H1 (cell line): ENCODE data around the gene NDUFA7. TPM values are rescaled to one million over a fixed set of nuclear protein-coding genes. Genes with fewer than 3 reads are reported as not detected.

Experiments used
- CTCF ChIA-PET: fragments of 300-600 bp; sonication (Branson Sonifier 250); formaldehyde crosslinking; loops from one replicate; lab custom pipeline; 2021; ENCODE audit not compliant: partially characterized antibody; lab: Charles Lee
- POLR2A ChIA-PET: fragments of 300-600 bp; sonication (Branson Sonifier 250); formaldehyde crosslinking; loops from one replicate; lab custom pipeline; 2021; ENCODE audit warnings: inconsistent platforms; ENCODE audit not compliant: partially characterized antibody; lab: Charles Lee
- DNase-seq, 2 experiments: peaks; one replicate each; pipeline versions ENCODE4 v3.0.0 to v3.0.0-alpha.2; 2010 to 2022; ENCODE audit warnings: low spot score in 2 of 2, low read depth in 1 of 2, mixed read lengths in 1 of 2
- FAIRE-seq: peaks from 2 replicates; lab custom pipeline; 2011; peaks lifted over from hg19 to GRCh38; lab: Jason Lieb, UNC
- H2AFZ ChIP-seq: 2 replicates; pipeline ENCODE4 v1.8.1; 2012; ENCODE audit warnings: low read length, inconsistent platforms
- H2AK5ac ChIP-seq: 2 replicates; pipeline ENCODE4 v1.6.1; 2013; ENCODE audit warnings: low read depth, low read length
- H2BK120ac ChIP-seq: replicated peaks from 2 replicates; pipeline ENCODE3; 2013; ENCODE audit warnings: low read depth, low read length, inconsistent platforms
- H2BK12ac ChIP-seq: 2 replicates; pipeline ENCODE4 v1.6.1; 2013; ENCODE audit warnings: low read depth, low read length
- H2BK15ac ChIP-seq: 2 replicates; pipeline ENCODE4 v1.6.1; 2013; ENCODE audit warnings: low read length
- H2BK20ac ChIP-seq: 2 replicates; pipeline ENCODE4 v1.6.1; 2013; ENCODE audit warnings: low read length
- H2BK5ac ChIP-seq: 2 replicates; pipeline ENCODE4 v1.6.1; 2013; ENCODE audit warnings: low read depth, low read length
- H3K14ac ChIP-seq: 2 replicates; pipeline ENCODE4 v1.6.1; 2013; ENCODE audit warnings: inconsistent platforms; ENCODE audit not compliant: insufficient read length
- H3K18ac ChIP-seq: 2 replicates; pipeline ENCODE4 v1.6.1; 2013; ENCODE audit warnings: low read length; ENCODE audit errors: extremely low read depth
- H3K23ac ChIP-seq: 2 replicates; pipeline ENCODE4 v1.6.1; 2013; ENCODE audit warnings: inconsistent platforms; ENCODE audit not compliant: insufficient read length
- H3K23me2 ChIP-seq: 2 replicates; pipeline ENCODE4 v1.6.1; 2013; ENCODE audit warnings: low read depth, low read length
- H3K27ac ChIP-seq: 2 replicates; pipeline ENCODE4 v1.6.1; 2011; ENCODE audit warnings: low read depth, low read length, inconsistent platforms
- H3K27me3 ChIP-seq, 4 experiments: replicated peaks in 1 of 4; 1 replicate in 1 of 4; 2 replicates in 3 of 4; pipeline versions ENCODE4 v1.6.1 to v1.8.1; 2011 to 2013; ENCODE audit warnings: low read length in 3 of 4, mild to moderate bottlenecking in 3 of 4, inconsistent platforms in 2 of 4, mixed read lengths in 2 of 4, moderate library complexity in 1 of 4; ENCODE audit not compliant: control insufficient read depth in 3 of 4, insufficient read depth in 3 of 4; ENCODE audit errors: extremely low read depth in 1 of 4
- H3K36me3 ChIP-seq, 4 experiments: 2 replicates each; pipeline versions ENCODE4 v1.6.1 to v1.8.1; 2011 to 2013; ENCODE audit warnings: mild to moderate bottlenecking in 4 of 4, low read length in 3 of 4, moderate library complexity in 2 of 4, control low read depth in 1 of 4, inconsistent platforms in 1 of 4; ENCODE audit not compliant: insufficient read depth in 4 of 4, control insufficient read depth in 2 of 4
- H3K4ac ChIP-seq: replicated peaks from 2 replicates; pipeline ENCODE3; 2013; ENCODE audit warnings: low read length, low read depth, mixed read lengths, inconsistent platforms; ENCODE audit not compliant: insufficient read length
- H3K4me1 ChIP-seq, 4 experiments: replicated peaks in 1 of 4; 1 replicate in 1 of 4; 2 replicates in 3 of 4; pipeline versions ENCODE4 v1.6.1 to v1.8.1; 2011 to 2013; ENCODE audit warnings: low read length in 3 of 4, inconsistent platforms in 2 of 4, mixed read lengths in 1 of 4; ENCODE audit not compliant: insufficient read depth in 4 of 4, control insufficient read depth in 3 of 4
- H3K4me2 ChIP-seq, 2 experiments: 2 replicates each; pipeline versions ENCODE4 v1.6.1 to v1.8.1; 2011 to 2013; ENCODE audit warnings: low read depth in 2 of 2, low read length in 2 of 2, control low read depth in 1 of 2, inconsistent platforms in 1 of 2, mild to moderate bottlenecking in 1 of 2; ENCODE audit not compliant: insufficient read depth in 1 of 2
- H3K4me3 ChIP-seq, 4 experiments: fragments of 200-600, 300-600 bp in 1 of 4; sonication (generic), shearing (Covaris generic), sonication (Bioruptor Twin) in 1 of 4; 2 replicates each; pipeline versions ENCODE4 v1.5.1 to v1.8.1; 2011 to 2016; ENCODE audit warnings: low read length in 4 of 4, low read depth in 3 of 4, control low read depth in 2 of 4, inconsistent platforms in 2 of 4, mild to moderate bottlenecking in 2 of 4, mixed read lengths in 1 of 4, moderate library complexity in 1 of 4; ENCODE audit not compliant: insufficient read depth in 2 of 4; ENCODE audit errors: extremely low read depth in 1 of 4
- H3K56ac ChIP-seq: replicated peaks from 2 replicates; pipeline ENCODE3; 2013; ENCODE audit warnings: low read depth, mild to moderate bottlenecking, mixed read lengths, low read length, inconsistent platforms; ENCODE audit not compliant: insufficient read length
- H3K79me1 ChIP-seq: 2 replicates; pipeline ENCODE4 v1.6.1; 2013; ENCODE audit warnings: low read depth, low read length, control low read depth
- H3K79me2 ChIP-seq, 2 experiments: 2 replicates each; pipeline versions ENCODE4 v1.6.1 to v1.8.1; 2012 to 2013; ENCODE audit warnings: low read length in 2 of 2, mild to moderate bottlenecking in 2 of 2, inconsistent platforms in 1 of 2; ENCODE audit not compliant: insufficient read depth in 2 of 2, control insufficient read depth in 1 of 2
- H3K9ac ChIP-seq, 4 experiments: replicated peaks in 1 of 4; 1 replicate in 1 of 4; 2 replicates in 3 of 4; pipeline versions ENCODE4 v1.6.1 to v1.8.1; 2011 to 2013; ENCODE audit warnings: low read depth in 3 of 4, low read length in 3 of 4, control low read depth in 2 of 4, mild to moderate bottlenecking in 2 of 4, moderate library complexity in 2 of 4, inconsistent platforms in 1 of 4; ENCODE audit errors: extremely low read depth in 1 of 4
- H3K9me3 ChIP-seq, 2 experiments: 2 replicates each; pipeline versions ENCODE4 v1.6.1 to v1.8.1; 2012 to 2013; ENCODE audit warnings: mild to moderate bottlenecking in 2 of 2, moderate library complexity in 2 of 2, control low read depth in 1 of 2, inconsistent platforms in 1 of 2, low read depth in 1 of 2, low read length in 1 of 2, mixed read lengths in 1 of 2; ENCODE audit not compliant: insufficient read depth in 2 of 2
- H4K20me1 ChIP-seq, 2 experiments: replicated peaks in 1 of 2; 2 replicates each; pipeline versions ENCODE3 to v1.8.1; 2011 to 2013; ENCODE audit warnings: inconsistent platforms in 2 of 2, low read length in 2 of 2, mild to moderate bottlenecking in 1 of 2; ENCODE audit not compliant: insufficient read depth in 2 of 2, control insufficient read depth in 1 of 2
- H4K5ac ChIP-seq: 2 replicates; pipeline ENCODE4 v1.6.1; 2013; ENCODE audit warnings: low read length, low read depth, mixed read lengths, inconsistent platforms; ENCODE audit not compliant: insufficient read length
- H4K8ac ChIP-seq: 2 replicates; pipeline ENCODE4 v1.8.0; 2013; ENCODE audit warnings: mild to moderate bottlenecking, moderate library complexity, low read length, inconsistent platforms; ENCODE audit not compliant: insufficient read depth; ENCODE audit errors: extremely low read depth
- H4K91ac ChIP-seq: replicated peaks from 2 replicates; pipeline ENCODE3; 2013; ENCODE audit warnings: low read length, mixed read lengths, inconsistent platforms; ENCODE audit not compliant: insufficient read length
- CBX5 ChIP-seq: fragments of 300-800, 300-1000 bp; sonication (generic); IDR thresholded peaks from 2 replicates; pipeline ENCODE4 v1.7.1; 2016; ENCODE audit warnings: antibody characterized with exemption, low read length, low read depth
- CEBPB ChIP-seq: IDR thresholded peaks from 2 replicates; pipeline ENCODE4 v1.6.1; 2012; ENCODE audit warnings: low read depth, low read length
- CHD2 ChIP-seq: IDR thresholded peaks from 2 replicates; pipeline ENCODE4 v1.6.1; 2012; ENCODE audit warnings: low read length, improper control_type of control experiment
- EGR1 ChIP-seq: IDR thresholded peaks from 2 replicates; pipeline ENCODE4 v1.6.1; 2011; ENCODE audit warnings: low read depth, low read length, borderline replicate concordance
- EP300 ChIP-seq, 2 experiments: IDR thresholded peaks; 1 replicate in 1 of 2; 2 replicates in 1 of 2; pipeline ENCODE4 v1.6.1; 2011 to 2012; ENCODE audit warnings: low read depth in 2 of 2, low read length in 2 of 2, mild to moderate bottlenecking in 2 of 2, borderline replicate concordance in 1 of 2, inconsistent platforms in 1 of 2, moderate library complexity in 1 of 2
- GABPA ChIP-seq: IDR thresholded peaks from 2 replicates; pipeline ENCODE4 v1.6.1; 2011; ENCODE audit warnings: mild to moderate bottlenecking, low read length, moderate library complexity, borderline replicate concordance; ENCODE audit not compliant: insufficient read depth
- HDAC2 ChIP-seq, 2 experiments: fragments of 300-600 bp in 1 of 2; sonication (generic) in 1 of 2; IDR thresholded peaks; 2 replicates each; pipeline ENCODE4 v1.6.1; 2011 to 2012; ENCODE audit warnings: low read depth in 2 of 2, low read length in 2 of 2, mild to moderate bottlenecking in 2 of 2, moderate library complexity in 2 of 2, borderline replicate concordance in 1 of 2, inconsistent platforms in 1 of 2
- POLR2A ChIP-seq, 2 experiments: IDR thresholded peaks; 1 replicate in 1 of 2; 2 replicates in 1 of 2; pipeline ENCODE4 v1.6.1; 2011; ENCODE audit warnings: low read depth in 2 of 2, low read length in 2 of 2, mild to moderate bottlenecking in 2 of 2; ENCODE audit errors: control extremely low read depth in 1 of 2
- SAP30 ChIP-seq: fragments of 300-600 bp; sonication (generic); IDR thresholded peaks from 2 replicates; pipeline ENCODE4 v1.7.1; 2012; ENCODE audit warnings: low read length, moderate library complexity, mild to moderate bottlenecking, inconsistent platforms; ENCODE audit not compliant: insufficient read depth, insufficient replicate concordance
- SIN3A ChIP-seq, 2 experiments: IDR thresholded peaks in 1 of 2; conservative IDR thresholded peaks in 1 of 2; 2 replicates each; pipeline ENCODE4 v1.6.1; 2011 to 2012; ENCODE audit warnings: low read length in 2 of 2, improper control_type of control experiment in 1 of 2, low read depth in 1 of 2, mild to moderate bottlenecking in 1 of 2
- SP1 ChIP-seq: IDR thresholded peaks from 2 replicates; pipeline ENCODE4 v1.6.1; 2011; ENCODE audit warnings: low read depth, low read length
- TBP ChIP-seq: IDR thresholded peaks from 2 replicates; pipeline ENCODE4 v1.6.1; 2011; ENCODE audit warnings: low read depth, low read length, improper control_type of control experiment
- TEAD4 ChIP-seq: IDR thresholded peaks from 2 replicates; pipeline ENCODE4 v1.6.1; 2012; ENCODE audit warnings: low read depth, low read length, inconsistent platforms, mixed read lengths
- ZNF274 ChIP-seq: IDR thresholded peaks from 2 replicates; pipeline ENCODE4 v1.7.0; 2012; ENCODE audit warnings: low read length, borderline replicate concordance; ENCODE audit errors: extremely low read depth
- WGBS, 2 experiments: shearing (Covaris generic) in 1 of 2; methylation state at CpG; one replicate each; pipeline versions ENCODE4 v1.1.6 to v1.1.7; 2013 to 2015; ENCODE audit warnings: low lambda C conversion rate in 2 of 2, mixed read lengths in 2 of 2, inconsistent platforms in 1 of 2, low coverage in 1 of 2, missing lambda C conversion rate in 1 of 2; ENCODE audit not compliant: insufficient replicate concordance in 2 of 2, insufficient coverage in 1 of 2, insufficient read length in 1 of 2; ENCODE audit errors: extremely low coverage in 1 of 2, missing lambda C conversion rate in 1 of 2; 5-methylcytosine and 5-hydroxymethylcytosine counted together
- polyA plus RNA-seq, 7 experiments: library from polyadenylated mRNA; depleted of rRNA in 3 of 7; stranded (reverse) in 5 of 7; unstranded in 2 of 7; fragments of >200 nt in 5 of 7; fragments of 200-250 nt in 2 of 7; gene quantifications; 1 replicate in 5 of 7; 2 replicates in 1 of 7; 4 replicates in 1 of 7; pipeline versions ENCODE4 v1.2.1 to v1.2.3, GENCODE V29; 2011 to 2013; ENCODE audit warnings: missing spikeins in 2 of 7, mixed read lengths in 2 of 7
- total RNA-seq: library from RNA; stranded (reverse); fragmentation: NEBNext Ultra II Directional; extraction: Animal tissue kit (Norgen Biotek cat#: 25700); gene quantifications from 2 replicates; pipeline ENCODE4 v1.2.1, GENCODE V29; 2021

Gene NDUFA7
- total and polyA plus RNA-seq, 2 of the 8 experiments (the other 6 are each of a cell fraction or from before 2014, with no cell fraction given) = 54.4 to 286 TPM

GRCh38 chr19:8325454-8325853, 4.3 kb upstream of the NDUFA7 start:
- no peak overlapping the region for H3K4me3 ChIP-seq
- WGBS, 2 experiments = 86% methylated on average over 3 of the region's 3 CpGs; no CpG with 5 or more reads in 1 of the 2 experiments
- H2AK5ac ChIP-seq = no peak overlapping the region
- peaks cover 15% of the 10 kb centered on the region for H3K23me2 ChIP-seq
- no peak overlapping the region for H4K5ac ChIP-seq
- H3K14ac ChIP-seq = no peak overlapping the region
- no peak overlapping the region for H3K27ac ChIP-seq
- H3K23ac ChIP-seq = no peak overlapping the region
- peaks cover 0 to 8% (median 5%) of the 10 kb centered on the region in 4 experiments; a peak in 5 of 7 replicates for H3K4me1 ChIP-seq
- H4K20me1 ChIP-seq = peaks cover 5 to 15% of the 10 kb centered on the region in 2 experiments
- no peak overlapping the region for H2AFZ ChIP-seq
- H2BK5ac ChIP-seq = no peak overlapping the region
- no peak overlapping the region for H2BK15ac ChIP-seq
- H2BK12ac ChIP-seq = no peak overlapping the region
- no peak overlapping the region for H4K8ac ChIP-seq
- no peak overlapping the region for H2BK120ac ChIP-seq
- FAIRE-seq = no peak
- H3K9me3 ChIP-seq = no peaks in the 10 kb centered on the region
- H3K36me3 ChIP-seq = peaks cover 13 to 20% (median 15%) of the 10 kb centered on the region in 4 experiments
- no peak overlapping the region for H3K4me2 ChIP-seq
- H3K79me2 ChIP-seq = peaks cover 0 to 25% of the 10 kb centered on the region in 2 experiments; a peak in 2 of 4 replicates
- CTCF ChIA-PET = interaction anchor here (0.6 to 1.3 kb wide), 5 partner anchors 9 to 33 kb away, joined by 3 to 5 read pairs (median 3); no protein-coding TSS in a partner anchor
- no peak overlapping the region for H3K4ac ChIP-seq
- no peak overlapping the region for H4K91ac ChIP-seq
- no peaks in the 10 kb centered on the region; a peak in 2 of 7 replicates for H3K27me3 ChIP-seq
- H3K79me1 ChIP-seq = peaks cover 10% of the 10 kb centered on the region; the same call in 1 of the 2 replicates
- H3K9ac ChIP-seq = no peak overlapping the region
- H3K18ac ChIP-seq = no peak overlapping the region
- no peak overlapping the region for H3K56ac ChIP-seq
- no peak overlapping the region for H2BK20ac ChIP-seq
- POLR2A ChIA-PET = interaction anchor here (0.6 to 27.1 kb wide), 5 partner anchors 4 to 229 kb away, joined by 3 to 583 read pairs (median 3); partner anchors contain the start of genes CD320, KANK3, NDUFA7 and RPS28
- no peak for DNase-seq
- TF ChIP-seq GABPA (no peak), SIN3A (conservative IDR thresholded peaks at IDR 0.05 in 1 of 2, IDR thresholded peaks at IDR 0.05 in 1 of 2; ENCODE audit: low read depth in 1 of 2, low read length in 2 of 2) (no peak), CHD2 (no peak), HDAC2 (IDR thresholded peaks at IDR 0.05; ENCODE audit: borderline replicate concordance in 1 of 2, low read depth in 2 of 2, low read length in 2 of 2) (no peak), CEBPB (no peak), POLR2A (IDR thresholded peaks at IDR 0.05; ENCODE audit: control extremely low read depth in 1 of 2, low read depth in 2 of 2, low read length in 2 of 2) (no peak), SP1 (no peak), EGR1 (no peak), CBX5 (no peak), TBP (no peak), TEAD4 (no peak), EP300 (IDR thresholded peaks at IDR 0.05; ENCODE audit: borderline replicate concordance in 1 of 2, low read depth in 2 of 2, low read length in 2 of 2) (no peak), ZNF274 (no peak), SAP30 (no peak)
